Measurements from ENCODE around the gene AASDH. TPM values are rescaled to one million over a fixed set of nuclear protein-coding genes. Genes with fewer than 3 reads are reported as not detected.

AASDH gene
- total RNA-seq, 1 experiment from 2014 or later: 4.8 TPM

GRCh38 chr4:56345458-56345857 lies 41.8 kb downstream of the AASDH start:
- no peaks in the 10 kb centered on the region for H3K27me3 ChIP-seq
- DNase-seq: no peak
- H3K9me3 ChIP-seq: no peaks in the 10 kb centered on the region
- H3K36me3 ChIP-seq: no peaks in the 10 kb centered on the region
- H3K4me3 ChIP-seq: no peak overlapping the region

GRCh38 chr4:56342746-56343145 lies 44.5 kb downstream of the AASDH start:
- Histone ChIP-seq H3K27me3 (no peaks in the 10 kb centered on the region), H3K36me3 (no peaks in the 10 kb centered on the region), H3K4me3 (no peak overlapping the region), H3K9me3 (no peaks in the 10 kb centered on the region)
- DNase-seq: no peak

- no peak for DNase-seq
- no peaks in the 10 kb centered on the region for H3K9me3 ChIP-seq
- H3K36me3 ChIP-seq: no peaks in the 10 kb centered on the region
- H3K4me3 ChIP-seq: no peak overlapping the region
- H3K27me3 ChIP-seq: no peaks in the 10 kb centered on the region
Measured at GRCh38 chr4:56330691-56331090, 56.6 kb downstream of the AASDH start.

- H3K4me3 ChIP-seq: no peak overlapping the region
- no peaks in the 10 kb centered on the region for H3K27me3 ChIP-seq
- no peak for DNase-seq
- H3K36me3 ChIP-seq: no peaks in the 10 kb centered on the region
- no peaks in the 10 kb centered on the region for H3K9me3 ChIP-seq
Measured at GRCh38 chr4:56326363-56326762, 60.9 kb downstream of the AASDH start.

GRCh38 chr4:56324011-56324610 lies 63.2 kb downstream of the AASDH start:
- Histone ChIP-seq H3K9me3 (no peaks in the 10 kb centered on the region), H3K27me3 (no peaks in the 10 kb centered on the region), H3K4me3 (no peak overlapping the region), H3K36me3 (no peaks in the 10 kb centered on the region)
- no peak for DNase-seq

GRCh38 chr4:56323327-56323726 lies 64.0 kb downstream of the AASDH start:
- Histone ChIP-seq H3K36me3 (no peaks in the 10 kb centered on the region), H3K9me3 (no peaks in the 10 kb centered on the region), H3K27me3 (no peaks in the 10 kb centered on the region), H3K4me3 (no peak overlapping the region)
- no peak for DNase-seq

GRCh38 chr4:56321251-56321650 lies 66.0 kb downstream of the AASDH start:
- DNase-seq: no peak
- Histone ChIP-seq H3K27me3 (no peaks in the 10 kb centered on the region), H3K4me3 (no peak overlapping the region), H3K36me3 (no peaks in the 10 kb centered on the region), H3K9me3 (no peaks in the 10 kb centered on the region)

GRCh38 chr4:56320293-56320692 lies 67.0 kb downstream of the AASDH start:
- no peaks in the 10 kb centered on the region for H3K36me3 ChIP-seq
- no peak for DNase-seq
- H3K4me3 ChIP-seq: no peak overlapping the region
- H3K9me3 ChIP-seq: no peaks in the 10 kb centered on the region
- no peaks in the 10 kb centered on the region for H3K27me3 ChIP-seq

- no peaks in the 10 kb centered on the region for H3K27me3 ChIP-seq
- H3K4me3 ChIP-seq: no peak overlapping the region
- H3K9me3 ChIP-seq: no peaks in the 10 kb centered on the region
- DNase-seq: no peak
- H3K36me3 ChIP-seq: no peaks in the 10 kb centered on the region
Measured at GRCh38 chr4:56318555-56318954, 68.7 kb downstream of the AASDH start.

GRCh38 chr4:56317749-56318148 lies 69.5 kb downstream of the AASDH start:
- Histone ChIP-seq H3K4me3 (no peak overlapping the region), H3K9me3 (no peaks in the 10 kb centered on the region), H3K36me3 (no peaks in the 10 kb centered on the region), H3K27me3 (no peaks in the 10 kb centered on the region)
- no peak for DNase-seq

GRCh38 chr4:56316011-56316650 lies 71.2 kb downstream of the AASDH start:
- Histone ChIP-seq H3K27me3 (no peaks in the 10 kb centered on the region), H3K9me3 (no peaks in the 10 kb centered on the region), H3K4me3 (no peak overlapping the region), H3K36me3 (no peaks in the 10 kb centered on the region)
- DNase-seq: no peak

- H3K4me3 ChIP-seq: no peak overlapping the region
- H3K27me3 ChIP-seq: no peaks in the 10 kb centered on the region
- no peak for DNase-seq
- no peaks in the 10 kb centered on the region for H3K9me3 ChIP-seq
- H3K36me3 ChIP-seq: no peaks in the 10 kb centered on the region
Measured at GRCh38 chr4:56315543-56315942, 71.7 kb downstream of the AASDH start.

- no peaks in the 10 kb centered on the region for H3K27me3 ChIP-seq
- H3K9me3 ChIP-seq: no peaks in the 10 kb centered on the region
- DNase-seq: no peak
- no peaks in the 10 kb centered on the region for H3K36me3 ChIP-seq
- no peak overlapping the region for H3K4me3 ChIP-seq
Measured at GRCh38 chr4:56315041-56315440, 72.2 kb downstream of the AASDH start.

- Histone ChIP-seq H3K9me3 (no peaks in the 10 kb centered on the region), H3K27me3 (no peaks in the 10 kb centered on the region), H3K4me3 (no peak overlapping the region), H3K36me3 (no peaks in the 10 kb centered on the region)
- DNase-seq: no peak
Measured at GRCh38 chr4:56314207-56314915, 72.9 kb downstream of the AASDH start.

GRCh38 chr4:56313132-56313531 lies 74.2 kb downstream of the AASDH start:
- Histone ChIP-seq H3K9me3 (no peaks in the 10 kb centered on the region), H3K4me3 (no peak overlapping the region), H3K36me3 (no peaks in the 10 kb centered on the region), H3K27me3 (no peaks in the 10 kb centered on the region)
- DNase-seq: no peak

GRCh38 chr4:56311299-56311975 lies 75.9 kb downstream of the AASDH start:
- DNase-seq: no peak
- Histone ChIP-seq H3K4me3 (no peak overlapping the region), H3K9me3 (no peaks in the 10 kb centered on the region), H3K36me3 (no peaks in the 10 kb centered on the region), H3K27me3 (no peaks in the 10 kb centered on the region)

- H3K9me3 ChIP-seq: no peaks in the 10 kb centered on the region
- DNase-seq: no peak
- H3K36me3 ChIP-seq: no peaks in the 10 kb centered on the region
- H3K4me3 ChIP-seq: no peak overlapping the region
- H3K27me3 ChIP-seq: no peaks in the 10 kb centered on the region
Measured at GRCh38 chr4:56310401-56311125, 76.7 kb downstream of the AASDH start.
